C4-2B (cell line): ENCODE data around the gene TDRD15.

Source experiments
- ZFX ChIP-seq: fragments of 450-650 bp; IDR thresholded peaks from 2 replicates; pipeline ENCODE4 v1.6.1; 2017
- TF ChIP-seq, protein P1 (sequence below): fragments of 450-650 bp; conservative IDR thresholded peaks from 2 replicates; pipeline ENCODE4 v1.5.1; 2017; ENCODE audit warnings: mild to moderate bottlenecking

DNA sequence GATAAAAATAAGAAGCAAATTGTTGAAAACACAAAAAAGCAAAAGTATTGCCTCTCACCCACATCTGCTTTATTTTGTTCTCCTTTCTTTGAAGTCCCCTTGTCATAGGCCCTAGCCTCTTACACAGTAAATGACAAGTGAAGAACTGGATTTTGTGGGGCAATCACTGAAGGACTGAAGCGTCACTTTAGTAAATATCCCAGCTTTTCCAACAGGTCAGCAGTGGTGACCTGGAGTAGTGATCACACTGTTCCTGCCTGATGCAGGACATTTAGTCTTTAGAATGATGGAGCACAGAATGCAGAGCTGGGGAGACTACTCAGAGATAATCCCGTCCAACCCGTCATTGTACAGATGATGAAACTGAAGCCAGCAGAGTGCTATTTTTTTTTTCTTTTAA is 28.1 kb upstream of the TDRD15 start:
- TF ChIP-seq, protein P1, sequence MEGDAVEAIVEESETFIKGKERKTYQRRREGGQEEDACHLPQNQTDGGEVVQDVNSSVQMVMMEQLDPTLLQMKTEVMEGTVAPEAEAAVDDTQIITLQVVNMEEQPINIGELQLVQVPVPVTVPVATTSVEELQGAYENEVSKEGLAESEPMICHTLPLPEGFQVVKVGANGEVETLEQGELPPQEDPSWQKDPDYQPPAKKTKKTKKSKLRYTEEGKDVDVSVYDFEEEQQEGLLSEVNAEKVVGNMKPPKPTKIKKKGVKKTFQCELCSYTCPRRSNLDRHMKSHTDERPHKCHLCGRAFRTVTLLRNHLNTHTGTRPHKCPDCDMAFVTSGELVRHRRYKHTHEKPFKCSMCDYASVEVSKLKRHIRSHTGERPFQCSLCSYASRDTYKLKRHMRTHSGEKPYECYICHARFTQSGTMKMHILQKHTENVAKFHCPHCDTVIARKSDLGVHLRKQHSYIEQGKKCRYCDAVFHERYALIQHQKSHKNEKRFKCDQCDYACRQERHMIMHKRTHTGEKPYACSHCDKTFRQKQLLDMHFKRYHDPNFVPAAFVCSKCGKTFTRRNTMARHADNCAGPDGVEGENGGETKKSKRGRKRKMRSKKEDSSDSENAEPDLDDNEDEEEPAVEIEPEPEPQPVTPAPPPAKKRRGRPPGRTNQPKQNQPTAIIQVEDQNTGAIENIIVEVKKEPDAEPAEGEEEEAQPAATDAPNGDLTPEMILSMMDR: no peak
- TF ChIP-seq ZFX: no peak
